Kidney (tissue), 14 donors: ENCODE data around the gene SLC2A3. TPM values are rescaled to one million over a fixed set of nuclear protein-coding genes. Genes with fewer than 3 reads are reported as not detected.
"Not testable (repeated sequence)": the region's sequence is repeated elsewhere in the genome, so short reads cannot be mapped to it uniquely, and the experiment has no call there.

Experiments used
- DNase-seq, 5 donors: peaks; one replicate each; pipeline ENCODE4 v3.0.0-alpha.2; 2013 to 2020
- FAIRE-seq: peaks from 2 replicates; lab custom pipeline; 2012; peaks lifted over from hg19 to GRCh38; lab: Jason Lieb, UNC
- H3K27ac ChIP-seq, 2 donors: one replicate each; pipeline ENCODE4 v1.7.0; 2013; ENCODE audit warnings: low read depth in 2 of 2, low read length in 2 of 2, inconsistent platforms in 1 of 2
- H3K27me3 ChIP-seq: one replicate; pipeline ENCODE4 v1.7.1; 2013; ENCODE audit warnings: low read length, inconsistent platforms; ENCODE audit not compliant: control insufficient read depth, insufficient read depth
- H3K36me3 ChIP-seq, 3 donors: one replicate each; pipeline versions ENCODE4 v1.7.0 to v1.7.1; 2013; ENCODE audit warnings: low read length in 3 of 3, control low read depth in 1 of 3, inconsistent platforms in 1 of 3; ENCODE audit not compliant: insufficient read depth in 3 of 3, control insufficient read depth in 2 of 3
- H3K4me1 ChIP-seq, 3 donors: one replicate each; pipeline versions ENCODE4 v1.7.0 to v1.7.1; 2013; ENCODE audit warnings: low read length in 3 of 3, inconsistent platforms in 1 of 3, low read depth in 1 of 3; ENCODE audit not compliant: control insufficient read depth in 2 of 3, insufficient read depth in 2 of 3
- H3K4me3 ChIP-seq, 3 donors: one replicate each; pipeline versions ENCODE4 v1.7.0 to v1.8.1; 2013; ENCODE audit warnings: low read length in 3 of 3, control low read depth in 1 of 3, inconsistent platforms in 1 of 3
- H3K9ac ChIP-seq, 3 donors: one replicate each; pipeline versions ENCODE4 v1.7.0 to v1.7.1; 2013; ENCODE audit warnings: low read length in 3 of 3, control low read depth in 1 of 3, inconsistent platforms in 1 of 3
- H3K9me3 ChIP-seq, 3 donors: one replicate each; pipeline versions ENCODE4 v1.7.0 to v1.7.1; 2013; ENCODE audit warnings: low read length in 3 of 3, control low read depth in 1 of 3, inconsistent platforms in 1 of 3; ENCODE audit not compliant: control insufficient read depth in 2 of 3, insufficient read depth in 1 of 3
- intact Hi-C: fragments of 100-400 bp; cut with DNase I; formaldehyde crosslinking; loops from one replicate; pipeline ENCODE4 v1.11.1; 2022
- polyA plus RNA-seq: library from polyadenylated mRNA; stranded (reverse); fragments of 350-450 nt; fragmentation: Illumina TruSeq; extraction: RNeasy Lipid Tissue Mini Kit (QIAGEN cat#74804); gene quantifications from one replicate; pipeline ENCODE4 v1.2.3, GENCODE V29; 2014; ENCODE audit warnings: low read depth, low replicate concordance; ENCODE audit not compliant: insufficient read depth
- total RNA-seq: library from RNA; stranded (reverse); fragmentation: NEBNext Ultra II Directional; extraction: Animal tissue kit (Norgen Biotek cat#: 25700); gene quantifications from one replicate; pipeline ENCODE4 v1.2.1, GENCODE V29; 2021
- TF ChIP-seq, protein P1 (sequence below): IDR thresholded peaks from 3 replicates; pipeline ENCODE4 v1.5.1; 2012; ENCODE audit warnings: mild to moderate bottlenecking, moderate library complexity, borderline replicate concordance; ENCODE audit not compliant: insufficient read depth; ENCODE audit errors: extremely low read depth
- donor health status: control.
- donor health status: control.
- donor health status: control.
- donor health status: control.
- donor health status: control.
- donor health status: DM: yes; HTN: yes; CAD: no.
- donor health status: Normal renal cell carcinoma (clear cell type).

The SLC2A3 gene
- total and polyA plus RNA-seq, 2 donors from 2014 or later = 12.1 to 40.4 TPM

DNA sequence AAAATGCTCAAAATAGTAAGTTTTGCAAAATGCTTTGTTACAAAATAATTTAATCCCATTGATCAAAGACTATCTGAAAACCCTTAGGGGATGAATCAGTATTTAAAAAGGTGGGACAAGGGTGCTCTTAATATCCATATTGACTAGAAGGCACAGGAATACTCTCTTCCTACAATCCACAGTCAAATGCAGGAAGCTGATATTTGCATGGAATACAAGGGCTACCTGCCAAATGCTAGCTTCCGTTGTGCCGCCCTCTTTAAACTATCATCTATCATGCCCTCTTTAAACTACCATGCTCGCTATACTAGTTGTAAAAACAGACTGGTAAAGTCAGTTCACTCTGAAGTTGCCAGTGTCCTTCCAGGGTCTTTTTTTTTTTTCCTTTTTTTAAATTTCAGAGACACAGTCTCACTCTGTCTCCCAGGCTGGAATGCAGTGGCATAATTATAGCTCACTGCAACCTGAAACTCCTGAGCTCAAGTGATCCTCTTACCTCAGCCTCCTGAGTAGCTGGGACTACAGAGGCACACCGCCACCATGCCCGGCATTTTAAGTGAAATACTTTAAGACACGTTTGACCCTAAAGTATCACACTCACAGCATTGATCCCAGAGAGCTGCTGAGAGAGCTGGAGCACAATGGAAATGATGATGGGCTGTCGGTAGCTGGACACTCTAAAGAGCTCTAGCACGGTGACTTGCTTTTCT, 6.7 kb downstream of the SLC2A3 start:
- H3K9ac ChIP-seq = no peak overlapping the region
- no peaks in the 10 kb centered on the region for H3K9me3 ChIP-seq
- peak in 2 of 5 donors; percentile 43 for DNase-seq
- no peak overlapping the region for H3K27ac ChIP-seq
- intact Hi-C loops = no loop called here
- H3K36me3 ChIP-seq = peaks cover 0 to 16% (median 2%) of the 10 kb centered on the region in 3 donors
- no peak for FAIRE-seq
- H3K4me3 ChIP-seq = no peak overlapping the region
- no peaks in the 10 kb centered on the region for H3K4me1 ChIP-seq
- TF ChIP-seq, protein P1, sequence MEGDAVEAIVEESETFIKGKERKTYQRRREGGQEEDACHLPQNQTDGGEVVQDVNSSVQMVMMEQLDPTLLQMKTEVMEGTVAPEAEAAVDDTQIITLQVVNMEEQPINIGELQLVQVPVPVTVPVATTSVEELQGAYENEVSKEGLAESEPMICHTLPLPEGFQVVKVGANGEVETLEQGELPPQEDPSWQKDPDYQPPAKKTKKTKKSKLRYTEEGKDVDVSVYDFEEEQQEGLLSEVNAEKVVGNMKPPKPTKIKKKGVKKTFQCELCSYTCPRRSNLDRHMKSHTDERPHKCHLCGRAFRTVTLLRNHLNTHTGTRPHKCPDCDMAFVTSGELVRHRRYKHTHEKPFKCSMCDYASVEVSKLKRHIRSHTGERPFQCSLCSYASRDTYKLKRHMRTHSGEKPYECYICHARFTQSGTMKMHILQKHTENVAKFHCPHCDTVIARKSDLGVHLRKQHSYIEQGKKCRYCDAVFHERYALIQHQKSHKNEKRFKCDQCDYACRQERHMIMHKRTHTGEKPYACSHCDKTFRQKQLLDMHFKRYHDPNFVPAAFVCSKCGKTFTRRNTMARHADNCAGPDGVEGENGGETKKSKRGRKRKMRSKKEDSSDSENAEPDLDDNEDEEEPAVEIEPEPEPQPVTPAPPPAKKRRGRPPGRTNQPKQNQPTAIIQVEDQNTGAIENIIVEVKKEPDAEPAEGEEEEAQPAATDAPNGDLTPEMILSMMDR = no peak
- no peaks in the 10 kb centered on the region for H3K27me3 ChIP-seq

DNA sequence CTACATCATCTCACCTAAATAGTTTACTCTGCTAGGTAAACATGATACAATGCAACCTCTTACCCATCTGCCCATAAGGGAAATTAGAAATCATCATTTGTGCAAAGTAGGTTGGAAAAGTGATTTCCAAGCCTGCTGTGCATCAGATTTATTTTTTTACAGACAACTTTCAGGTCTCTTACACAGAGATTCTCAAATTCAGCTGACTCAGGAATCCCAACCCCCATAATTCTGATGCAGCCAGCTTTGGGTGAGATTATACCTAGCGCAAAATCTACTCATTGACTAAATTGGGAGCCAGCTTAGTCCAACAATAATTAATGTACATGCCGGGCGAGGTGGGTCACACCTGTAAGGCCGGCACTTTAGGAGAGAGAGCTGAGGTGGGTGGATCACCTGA, 8.5 kb downstream of the SLC2A3 start:
- DNase-seq (no peak), FAIRE-seq (no peak)
- Histone ChIP-seq H3K9ac (no peak overlapping the region), H3K9me3 (no peaks in the 10 kb centered on the region), H3K36me3 (peaks cover 0 to 10% (median 2%) of the 10 kb centered on the region in 3 donors), H3K4me1 (no peaks in the 10 kb centered on the region), H3K27me3 (no peaks in the 10 kb centered on the region), H3K4me3 (no peak overlapping the region), H3K27ac (no peak overlapping the region)
- TF ChIP-seq, protein P1 = no peak
- intact Hi-C loops = no loop called here

DNA sequence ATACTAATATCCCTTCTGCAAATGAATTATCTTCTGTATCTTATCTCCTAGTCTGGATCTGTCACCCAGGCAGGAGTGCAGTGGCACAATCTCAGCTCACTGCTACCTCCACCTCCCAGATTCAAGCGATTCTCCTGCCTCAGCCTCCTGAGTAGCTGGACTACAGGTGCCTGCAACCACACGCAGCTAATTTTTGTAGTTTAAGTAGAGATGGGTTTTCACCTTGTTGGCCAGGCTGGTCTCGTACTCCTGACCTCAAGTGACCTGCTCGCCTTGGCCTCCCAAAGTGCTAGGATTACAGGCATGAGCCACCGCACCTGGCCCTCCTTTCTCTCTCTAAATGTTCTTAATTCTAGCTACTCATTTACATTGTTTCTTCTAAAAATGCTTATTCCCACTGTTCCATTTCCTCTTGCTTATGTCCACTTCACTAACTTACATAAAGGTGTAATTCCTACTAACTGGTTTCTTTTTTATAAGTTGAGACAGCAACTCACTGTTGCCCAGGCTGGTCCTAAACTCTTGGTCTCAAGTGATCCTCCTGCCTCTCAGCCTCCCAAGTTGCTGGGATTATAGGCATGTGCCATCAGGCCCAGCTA, 9.8 kb downstream of the SLC2A3 start:
- DNase-seq, H3K36me3 ChIP-seq, FAIRE-seq: not testable (repeated sequence)

DNA sequence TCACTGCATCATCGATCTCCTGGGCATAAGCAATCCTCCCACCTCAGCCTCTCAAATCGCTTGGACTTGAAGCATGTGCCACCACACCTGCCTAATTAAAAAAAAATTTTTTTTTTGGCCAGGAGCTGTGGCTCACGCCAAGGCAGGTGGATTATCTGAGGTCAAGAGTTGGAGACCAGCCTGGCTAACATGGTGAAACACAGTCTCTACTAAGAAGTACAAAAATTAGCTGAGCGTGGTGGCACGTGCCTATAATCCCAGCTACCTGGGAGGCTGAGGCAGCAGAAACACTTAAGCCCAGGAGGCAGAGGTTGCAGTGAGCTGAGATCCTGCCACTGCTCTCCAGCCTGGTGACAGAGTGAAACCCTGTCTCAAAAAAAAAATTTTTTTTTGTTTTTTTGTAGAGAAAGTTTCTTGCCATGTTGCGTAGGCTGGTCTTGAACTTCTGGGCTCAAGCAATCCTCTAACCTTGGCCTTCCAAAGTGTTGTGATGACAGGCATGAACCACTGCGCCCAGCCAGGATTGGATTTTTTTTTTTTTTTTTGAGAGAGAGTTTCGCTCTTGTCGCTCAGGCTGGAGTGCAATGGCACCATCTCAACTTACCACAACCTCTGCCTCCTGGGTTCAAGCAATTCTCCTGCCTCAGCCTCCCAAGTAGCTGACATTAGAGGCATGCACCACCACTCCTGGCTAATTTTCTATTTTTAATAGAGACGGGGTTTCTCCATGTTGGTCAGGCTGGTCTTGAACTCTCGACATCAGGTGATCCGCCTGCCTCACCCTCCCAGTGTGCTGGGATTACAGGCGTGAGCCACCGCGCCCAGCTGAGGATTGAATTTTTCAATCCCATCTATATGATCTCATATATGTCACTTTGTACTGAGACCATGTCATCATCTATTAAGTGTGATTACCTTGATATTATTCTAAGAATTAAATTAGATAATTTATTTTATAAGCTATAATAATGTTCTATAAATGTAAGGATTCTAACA, 12.4 kb downstream of the SLC2A3 start:
- Histone ChIP-seq H3K9ac (no peak overlapping the region), H3K36me3 (peaks cover 0 to 4% (median 0%) of the 10 kb centered on the region in 3 donors), H3K27me3 (no peaks in the 10 kb centered on the region), H3K27ac (no peak overlapping the region), H3K4me1 (no peaks in the 10 kb centered on the region), H3K4me3 (no peak overlapping the region), H3K9me3 (no peaks in the 10 kb centered on the region)
- TF ChIP-seq, protein P1 = no peak
- DNase-seq (no peak), FAIRE-seq (no peak)
- intact Hi-C loops = no loop called here

More for the DNA sequence above, 9.8 kb downstream of the SLC2A3 start:
- H3K9me3 ChIP-seq, intact Hi-C loops, H3K4me3 ChIP-seq, H3K9ac ChIP-seq, H3K27ac ChIP-seq, H3K4me1 ChIP-seq, H3K27me3 ChIP-seq: not testable (repeated sequence)

DNA sequence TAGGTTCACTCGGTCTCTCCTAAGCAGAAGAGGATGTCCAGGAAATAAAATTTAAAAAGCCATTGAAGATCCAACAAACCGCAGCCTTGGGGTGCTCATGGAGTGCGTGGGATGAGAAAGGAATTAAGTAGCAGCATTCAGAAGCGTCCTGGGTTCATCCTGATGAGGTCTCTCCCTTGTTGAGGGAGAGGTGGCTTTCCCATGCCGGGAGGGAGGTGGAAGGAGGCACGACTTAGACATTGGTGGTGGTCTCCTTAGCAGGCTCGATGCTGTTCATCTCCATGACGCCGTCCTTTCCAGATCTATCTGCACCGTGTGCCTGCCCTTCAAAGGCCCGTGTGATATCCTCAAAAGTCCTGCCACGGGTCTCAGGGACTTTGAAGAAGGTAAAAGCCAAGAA, 14.8 kb downstream of the SLC2A3 start:
- intact Hi-C loops, FAIRE-seq, H3K9me3 ChIP-seq, DNase-seq, H3K4me1 ChIP-seq, H3K27ac ChIP-seq, H3K9ac ChIP-seq, H3K4me3 ChIP-seq, H3K27me3 ChIP-seq, H3K36me3 ChIP-seq: not testable (repeated sequence)
